HEK293T (cell line): ENCODE measurements around the gene KRTAP3-2.
"Not testable (repeated sequence)": the region's sequence is repeated elsewhere in the genome, so short reads cannot be mapped to it uniquely, and the experiment has no call there.

ENCODE experiments used
- CTCF ChIA-PET: fragments of 350-600 bp; formaldehyde crosslinking; extraction: SDS; loops from one replicate; lab custom pipeline; 2021; ENCODE audit warnings: antibody characterized with exemption, inconsistent platforms; lab: Yijun Ruan, JAX
- POLR2A ChIA-PET: fragments of 350-600 bp; formaldehyde crosslinking; extraction: SDS; loops from one replicate; lab custom pipeline; 2020; ENCODE audit warnings: antibody characterized with exemption, inconsistent platforms; lab: Yijun Ruan, JAX
- DNase-seq: peaks from one replicate; pipeline ENCODE4 v3.0.0; 2012; ENCODE audit warnings: mixed read lengths; ENCODE audit errors: extremely low spot score
- ARNT ChIP-seq: fragments of 450-650 bp; IDR thresholded peaks from 2 replicates; pipeline ENCODE4 v1.6.1; 2017; ENCODE audit warnings: mild to moderate bottlenecking
- BHLHE40 ChIP-seq: fragments of 450-650 bp; IDR thresholded peaks from 2 replicates; pipeline ENCODE4 v1.6.1; 2016; ENCODE audit warnings: mild to moderate bottlenecking, moderate library complexity, borderline replicate concordance
- CTBP1 ChIP-seq: fragments of 450-650 bp; IDR thresholded peaks from 2 replicates; pipeline ENCODE4 v1.6.1; 2016; ENCODE audit warnings: borderline replicate concordance
- ELF4 ChIP-seq: fragments of 450-650 bp; IDR thresholded peaks from 2 replicates; pipeline ENCODE4 v1.6.1; 2017; ENCODE audit warnings: antibody characterized with exemption
- FOXA1 ChIP-seq: fragments of 450-650 bp; IDR thresholded peaks from 2 replicates; pipeline ENCODE4 v1.6.1; 2016; ENCODE audit warnings: mild to moderate bottlenecking
- FOXK2 ChIP-seq: fragments of 450-650 bp; IDR thresholded peaks from 2 replicates; pipeline ENCODE4 v1.6.1; 2016; ENCODE audit warnings: mild to moderate bottlenecking
- FOXM1 ChIP-seq: fragments of 450-650 bp; IDR thresholded peaks from 2 replicates; pipeline ENCODE4 v1.6.1; 2017; ENCODE audit warnings: mild to moderate bottlenecking, borderline replicate concordance
- HDGF ChIP-seq: fragments of 450-650 bp; IDR thresholded peaks from 2 replicates; pipeline ENCODE4 v1.6.1; 2017; ENCODE audit warnings: antibody characterized with exemption, borderline replicate concordance
- L3MBTL2 ChIP-seq: fragments of 450-650 bp; conservative IDR thresholded peaks from 2 replicates; pipeline ENCODE4 v1.6.1; 2016; ENCODE audit warnings: mild to moderate bottlenecking
- LEF1 ChIP-seq: fragments of 450-650 bp; IDR thresholded peaks from 2 replicates; pipeline ENCODE4 v1.6.1; 2017; ENCODE audit warnings: mild to moderate bottlenecking, borderline replicate concordance
- NFRKB ChIP-seq: fragments of 450-650 bp; IDR thresholded peaks from 2 replicates; pipeline ENCODE4 v1.6.1; 2016; ENCODE audit warnings: mild to moderate bottlenecking, moderate library complexity
- PKNOX1 ChIP-seq: fragments of 450-650 bp; IDR thresholded peaks from 2 replicates; pipeline ENCODE4 v1.6.1; 2016
- SP1 ChIP-seq: fragments of 450-650 bp; IDR thresholded peaks from 2 replicates; pipeline ENCODE4 v1.6.1; 2017
- SUZ12 ChIP-seq: fragments of 450-650 bp; IDR thresholded peaks from 2 replicates; pipeline ENCODE4 v1.6.1; 2016; ENCODE audit warnings: mild to moderate bottlenecking
- TARDBP ChIP-seq: fragments of 450-650 bp; IDR thresholded peaks from 2 replicates; pipeline ENCODE4 v1.6.1; 2016
- ZNF384 ChIP-seq: fragments of 450-650 bp; IDR thresholded peaks from 2 replicates; pipeline ENCODE4 v1.6.1; 2016

The KRTAP3-2 gene

GRCh38 chr17:40999563-40999962 lies at the start of gene KRTAP3-2:
KRTAP3-2 (minus strand) TSS chr17:40999906; CDS start chr17:40999853, 53 bp downstream.
- CTCF ChIA-PET, DNase-seq, POLR2A ChIA-PET: not testable (repeated sequence)

DNA sequence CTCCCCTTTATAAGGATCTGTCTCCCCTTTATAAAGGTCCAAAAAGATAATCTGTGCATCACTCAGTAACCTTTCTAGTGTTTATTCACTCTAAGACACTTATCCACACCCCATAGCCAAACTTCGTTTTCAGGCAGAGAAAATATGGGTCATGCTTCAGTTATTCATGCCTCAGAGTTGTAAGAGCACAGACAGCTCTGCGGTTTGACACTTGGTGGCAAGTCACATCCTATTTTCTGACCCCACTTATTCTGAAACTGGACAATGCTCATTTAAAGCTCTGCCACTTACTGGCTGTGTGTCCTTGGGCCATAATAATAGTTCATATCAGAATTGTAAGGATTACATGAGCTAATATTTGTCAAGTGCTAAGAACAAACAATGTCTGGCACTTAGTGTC lies 49.4 kb upstream of the KRTAP3-2 start:
- TF ChIP-seq ELF4 (no peak), HDGF (no peak), PKNOX1 (no peak), BHLHE40 (no peak), FOXA1 (no peak), NFRKB (no peak), CTBP1 (no peak), FOXM1 (no peak), SUZ12 (no peak), L3MBTL2 (no peak)
- ChIA-PET POLR2A (no interaction called here), CTCF (no interaction called here)
- no peak for DNase-seq

DNA sequence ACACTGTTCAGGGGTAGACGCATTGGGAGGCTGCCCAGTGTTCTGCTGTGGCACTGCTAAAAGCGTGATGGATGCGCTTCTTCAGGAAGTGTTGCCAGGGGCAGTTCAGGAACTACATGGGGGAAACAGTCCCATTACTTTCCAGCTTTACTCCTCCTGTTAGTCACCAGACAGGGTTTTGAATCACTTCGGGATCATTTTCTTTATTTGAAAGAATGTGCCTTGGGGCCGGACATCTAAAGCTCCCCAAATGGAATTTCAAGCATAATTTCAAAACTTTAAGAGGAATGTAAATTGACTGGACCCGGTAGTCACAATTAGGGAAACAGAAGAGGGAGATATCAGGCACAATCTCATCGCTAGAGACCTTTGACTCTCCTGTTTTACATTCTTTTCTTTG lies 48.7 kb upstream of the KRTAP3-2 start:
- ChIA-PET CTCF (no interaction called here), POLR2A (no interaction called here)
- TF ChIP-seq ZNF384: no peak
- no peak for TF ChIP-seq SUZ12
- TF ChIP-seq FOXA1: no peak
- no peak for TF ChIP-seq SP1
- no peak for TF ChIP-seq L3MBTL2
- TF ChIP-seq TARDBP: no peak
- TF ChIP-seq HDGF: no peak
- TF ChIP-seq FOXM1: no peak
- TF ChIP-seq PKNOX1: no peak
- no peak for TF ChIP-seq NFRKB
- no peak for TF ChIP-seq ARNT
- TF ChIP-seq LEF1: no peak
- no peak for TF ChIP-seq ELF4
- no peak for TF ChIP-seq CTBP1
- DNase-seq: no peak

DNA sequence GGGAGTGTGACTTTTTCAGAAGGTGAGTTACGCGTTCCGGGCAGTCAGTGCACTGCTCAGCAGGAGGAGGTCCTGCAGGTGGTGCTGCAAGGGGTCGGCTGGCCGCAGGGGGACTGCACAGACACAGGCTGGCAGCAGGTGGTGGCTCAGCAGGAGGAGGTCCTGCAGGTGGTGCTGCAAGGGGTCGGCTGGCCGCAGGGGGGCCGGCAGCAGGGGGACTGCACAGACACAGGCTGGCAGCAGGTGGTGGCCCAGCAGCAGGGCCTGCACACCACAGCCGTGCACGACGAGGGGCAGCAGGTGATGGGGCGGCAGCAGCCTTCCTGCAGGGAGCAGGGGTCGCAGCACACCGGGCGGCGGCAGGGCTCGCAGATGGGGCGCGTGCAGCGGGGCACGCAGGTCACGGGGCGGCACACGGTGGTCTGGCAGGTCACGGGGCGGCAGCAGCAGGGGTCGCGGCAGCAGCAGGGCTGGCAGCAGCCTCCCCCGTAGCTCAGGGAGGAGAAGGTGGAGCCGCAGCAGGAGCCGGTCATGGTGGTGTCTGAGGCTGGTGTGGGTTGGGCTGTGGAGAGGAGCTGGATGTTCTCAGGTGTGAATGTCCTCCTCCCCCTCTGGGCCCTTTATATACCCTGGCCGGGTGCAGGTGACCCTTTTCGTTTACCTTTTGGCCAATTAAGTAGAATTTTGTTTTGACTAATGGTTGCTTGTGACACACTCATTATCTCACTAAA lies 47.2 kb upstream of the KRTAP3-2 start, which contains the start of gene KRTAP2-1:
Gene KRTAP2-1, minus strand, starts transcription at position 582 of the 731 bp plus-strand sequence. Its CDS starts 49 bp downstream, at position 533.
- DNase-seq, POLR2A ChIA-PET, CTCF ChIA-PET: not testable (repeated sequence)

DNA sequence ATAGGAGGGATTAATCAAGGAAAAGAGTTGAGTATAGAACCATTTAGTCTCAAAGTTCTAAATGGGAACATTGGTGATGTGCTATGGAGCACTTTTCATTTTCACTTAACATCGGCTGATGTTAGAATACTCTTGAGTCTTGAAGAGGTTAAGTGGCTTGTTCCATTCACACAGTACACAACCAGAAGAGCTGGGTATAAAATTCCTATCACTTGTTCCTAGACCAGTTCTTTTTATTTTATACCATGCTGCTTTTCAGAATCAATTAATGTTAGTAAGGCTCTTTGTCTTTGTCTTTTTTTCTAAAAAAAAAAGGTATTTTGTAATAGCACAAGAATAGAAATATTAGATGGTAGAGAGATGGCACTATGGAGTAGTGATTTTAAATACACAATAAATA lies 43.2 kb upstream of the KRTAP3-2 start:
- TF ChIP-seq BHLHE40: no peak
- no peak for TF ChIP-seq ELF4
- TF ChIP-seq LEF1: no peak
- TF ChIP-seq ZNF384: no peak
- TF ChIP-seq L3MBTL2: no peak
- TF ChIP-seq FOXK2: no peak
- no peak for TF ChIP-seq NFRKB
- no peak for TF ChIP-seq HDGF
- TF ChIP-seq PKNOX1: no peak
- TF ChIP-seq CTBP1: no peak
- TF ChIP-seq SP1: no peak
- TF ChIP-seq TARDBP: no peak
- TF ChIP-seq FOXA1: no peak
- no peak for TF ChIP-seq SUZ12
- TF ChIP-seq FOXM1: no peak
- no peak for TF ChIP-seq ARNT
- ChIA-PET POLR2A (no interaction called here), CTCF (no interaction called here)
- DNase-seq: no peak

GRCh38 chr17:41040783-41041571 lies 41.3 kb upstream of the KRTAP3-2 start, which contains the start of gene KRTAP1-1:
KRTAP1-1 (minus strand) TSS chr17:41041450; CDS start chr17:41041397, 53 bp downstream.
- CTCF ChIA-PET, POLR2A ChIA-PET, DNase-seq: not testable (repeated sequence)

- POLR2A ChIA-PET: no interaction called here
- CTCF ChIA-PET: no interaction called here
- no peak for TF ChIP-seq TARDBP
- no peak for DNase-seq
These were observed 38.2 kb upstream of the KRTAP3-2 start for GRCh38 chr17:41037853-41038350.

GRCh38 chr17:41034346-41034935 lies 34.7 kb upstream of the KRTAP3-2 start, which contains the start of gene KRTAP1-3:
KRTAP1-3 (minus strand) TSS chr17:41034874; CDS start chr17:41034821, 53 bp downstream.
- CTCF ChIA-PET, POLR2A ChIA-PET, DNase-seq: not testable (repeated sequence)
